GM18868 (cell line): ENCODE measurements around the gene PPP3CA.

ENCODE experiments used
- ATAC-seq: cut with Tn5 transposase; IDR thresholded peaks from one replicate; pipeline ENCODE4 v1.9.1; 2021; ENCODE audit warnings: mild to moderate bottlenecking, moderate library complexity; ENCODE audit not compliant: unreplicated experiment

The PPP3CA gene

GRCh38 chr4:101065935-101066485 lies 281.3 kb downstream of the PPP3CA start:
- no peak for ATAC-seq

DNA sequence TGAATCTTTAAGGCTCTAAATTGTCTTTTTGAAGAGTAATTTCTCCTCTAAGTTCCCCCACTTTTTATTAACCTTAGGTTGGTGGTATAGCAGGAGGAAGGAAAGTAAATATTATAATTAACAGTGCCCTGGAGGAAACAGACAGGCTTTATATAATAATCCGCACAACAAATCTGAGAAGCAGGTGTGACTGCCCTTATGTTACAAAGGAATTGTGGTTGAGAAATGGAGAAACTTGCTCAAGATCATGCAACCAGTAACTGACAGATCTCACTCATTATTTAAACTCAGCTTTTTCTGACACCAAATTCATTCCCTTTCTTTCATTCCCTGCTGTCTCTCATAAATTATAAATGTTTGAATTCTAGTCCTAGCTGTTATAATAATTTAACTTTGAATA lies 282.0 kb downstream of the PPP3CA start:
- ATAC-seq = no peak

- no peak for ATAC-seq
These were observed 282.7 kb downstream of the PPP3CA start for GRCh38 chr4:101064541-101065180.

DNA sequence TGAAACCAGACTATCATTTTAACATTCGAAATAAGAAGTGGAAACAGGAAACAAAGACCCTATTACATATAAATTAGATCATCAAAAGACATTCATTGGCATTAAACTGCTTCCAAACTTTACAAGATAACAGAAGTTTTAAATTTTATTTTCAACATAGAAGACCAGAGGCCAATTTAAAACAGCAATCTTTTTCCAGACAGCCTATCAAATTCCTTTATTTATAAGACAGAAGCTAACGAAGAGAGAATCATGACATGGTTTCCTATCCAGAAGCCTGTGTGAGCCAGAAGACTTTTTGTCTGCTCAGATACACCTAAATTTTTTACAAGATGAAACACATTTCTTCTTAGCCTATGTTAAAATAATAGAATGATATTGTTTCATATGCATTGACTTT lies 291.9 kb downstream of the PPP3CA start:
- ATAC-seq = no peak

DNA sequence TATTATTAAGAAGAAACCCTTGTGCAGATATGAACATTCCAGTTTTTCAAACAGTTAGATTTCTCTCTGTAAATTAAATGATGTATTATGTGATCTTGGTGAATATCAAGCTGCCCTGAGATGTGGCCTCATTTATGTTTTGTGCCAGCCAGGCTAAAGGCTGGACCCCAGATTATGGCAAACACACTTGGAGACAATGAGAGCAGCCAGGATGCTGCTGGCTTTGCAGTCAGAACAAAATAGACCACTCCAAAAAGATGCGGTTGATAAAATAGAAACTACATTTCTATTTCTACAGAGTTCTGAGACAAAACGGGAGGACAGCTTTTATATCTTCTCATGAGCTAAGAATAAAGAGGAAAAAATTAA lies 296.5 kb downstream of the PPP3CA start:
- ATAC-seq = no peak

DNA sequence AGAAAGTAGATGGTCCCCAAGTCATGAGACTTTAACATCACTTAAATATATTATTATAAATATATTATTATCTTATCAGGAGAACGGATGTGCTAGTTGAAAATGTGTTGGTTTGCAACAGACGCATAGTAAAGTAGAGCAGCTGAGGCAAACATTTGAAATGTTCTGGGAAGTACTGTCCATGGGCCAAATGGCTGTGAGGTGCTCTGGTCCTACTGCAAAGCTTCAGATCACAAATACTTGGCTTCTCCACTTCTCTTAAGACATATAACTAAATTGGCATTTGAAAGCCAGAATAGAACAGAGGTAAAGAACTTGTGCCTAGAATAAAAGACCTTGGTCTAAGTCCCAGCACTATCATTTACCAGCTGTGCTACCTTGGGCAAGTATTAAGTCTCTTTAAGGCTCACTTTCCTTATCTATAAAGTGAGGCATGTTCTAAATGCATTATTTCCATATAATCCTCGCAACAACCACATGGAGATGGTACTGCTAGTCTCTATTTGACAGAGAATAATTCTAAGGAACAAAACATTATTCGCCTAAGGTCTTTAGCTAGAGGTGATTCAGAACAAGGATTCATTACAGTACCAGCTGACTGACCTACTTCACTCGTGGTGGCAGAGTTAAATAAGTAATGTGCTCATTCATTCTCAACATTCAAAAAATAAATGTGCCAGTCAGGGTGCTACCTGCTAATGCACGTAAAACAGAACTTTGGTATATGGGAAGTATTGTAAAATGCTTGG lies 297.1 kb downstream of the PPP3CA start:
- no peak for ATAC-seq

DNA sequence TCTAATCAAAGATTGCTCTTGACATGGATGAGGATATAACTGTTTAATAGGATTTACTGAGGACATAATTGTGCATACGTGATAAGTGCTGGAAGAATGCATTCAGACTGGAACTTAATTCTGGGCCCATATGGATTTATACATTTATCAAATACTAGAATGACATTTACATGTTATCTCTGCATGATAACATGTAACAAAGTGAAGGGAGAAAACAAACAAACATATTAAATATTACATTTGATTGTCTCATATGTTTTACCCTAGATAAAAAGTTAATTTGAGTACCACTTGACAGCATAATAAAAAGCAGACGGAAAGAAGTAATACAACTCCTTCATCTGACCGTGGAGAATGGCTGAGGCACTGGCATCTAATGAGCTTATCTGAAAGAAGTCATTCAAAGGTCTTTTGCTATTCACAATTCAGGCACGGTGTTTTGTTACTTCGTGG lies 297.8 kb downstream of the PPP3CA start:
- ATAC-seq = no peak

DNA sequence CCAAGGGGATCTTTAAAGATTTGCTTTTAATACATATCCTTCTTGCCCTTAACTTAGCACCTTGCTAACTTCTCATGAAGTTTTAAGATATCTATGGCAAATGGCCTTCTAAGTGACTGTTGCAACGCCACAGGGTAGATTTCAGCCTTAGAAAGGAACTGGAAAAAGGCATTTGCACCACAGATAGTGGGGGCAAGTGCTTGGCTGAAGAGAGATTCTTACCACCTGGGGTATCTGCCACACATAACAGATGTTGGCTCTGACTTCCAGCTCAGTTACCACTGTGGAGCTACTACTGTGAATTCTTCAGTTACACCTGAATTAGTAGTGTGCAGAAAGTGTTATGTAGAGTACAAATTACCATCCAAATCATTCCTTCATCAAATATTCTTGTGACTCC lies 302.6 kb downstream of the PPP3CA start:
- no peak for ATAC-seq

DNA sequence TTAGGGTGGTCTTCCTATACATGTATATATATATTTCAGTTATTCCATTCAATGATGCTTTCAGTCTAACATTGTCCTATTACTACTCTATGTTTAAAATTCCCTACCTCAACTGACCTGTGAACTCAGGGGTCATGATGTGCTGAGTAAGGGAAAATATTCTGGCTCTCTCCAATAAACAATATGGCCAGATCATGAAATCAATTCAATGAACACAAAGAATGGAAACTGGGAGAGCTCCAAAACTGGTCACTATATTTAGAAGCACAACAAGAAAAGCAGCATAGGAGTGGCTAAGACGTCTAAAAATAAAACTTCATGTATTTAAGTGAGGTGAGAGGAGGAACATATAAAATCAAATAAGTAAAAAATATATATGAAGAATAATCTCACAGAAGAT lies 304.5 kb downstream of the PPP3CA start:
- ATAC-seq = no peak

- no peak for ATAC-seq
These were observed 306.6 kb downstream of the PPP3CA start for GRCh38 chr4:101040776-101041175.

DNA sequence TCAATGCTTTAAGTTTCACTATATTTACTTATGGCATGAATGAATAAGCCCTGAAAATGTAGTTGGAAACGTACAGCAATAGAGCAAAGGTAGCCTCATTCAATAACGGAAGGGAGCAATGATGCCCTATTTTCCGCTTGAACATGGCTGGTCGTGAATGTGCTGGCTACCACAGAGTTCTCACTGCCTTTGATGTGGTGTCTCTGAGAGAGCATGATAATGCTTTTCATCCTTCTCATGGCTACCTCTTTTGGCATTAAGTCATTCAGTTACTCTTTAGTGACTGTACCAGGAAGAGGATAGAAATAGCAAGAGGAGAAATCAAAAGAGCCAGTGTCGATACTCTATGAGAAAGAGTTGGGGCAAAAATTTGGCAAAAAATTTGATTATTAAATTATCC lies 308.0 kb downstream of the PPP3CA start:
- no peak for ATAC-seq

DNA sequence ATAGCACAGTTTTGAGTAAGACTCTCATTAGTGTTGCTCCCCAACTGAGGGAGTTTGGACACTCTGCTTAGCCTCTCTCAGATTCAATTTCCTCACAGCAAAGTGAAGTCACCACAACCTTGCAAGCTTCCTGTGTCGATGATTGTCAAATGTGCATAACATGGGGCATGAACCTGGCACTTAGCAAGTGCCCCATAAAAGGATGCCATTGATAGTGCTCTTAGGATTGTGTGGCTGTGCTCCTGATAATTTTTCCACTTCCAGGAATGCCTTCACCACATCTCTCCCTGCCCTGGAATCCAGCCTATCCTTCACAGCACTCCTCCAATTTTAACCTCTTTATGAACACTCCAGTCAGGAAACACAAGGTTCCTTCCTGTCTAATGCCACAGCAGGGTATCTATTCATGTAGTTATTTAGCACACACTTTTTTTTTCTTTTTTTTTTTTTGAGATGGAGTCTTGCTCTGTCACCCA lies 309.4 kb downstream of the PPP3CA start:
- no peak for ATAC-seq

GRCh38 chr4:101037249-101037648 lies 310.1 kb downstream of the PPP3CA start:
- no peak for ATAC-seq

GRCh38 chr4:101035487-101035886 lies 311.8 kb downstream of the PPP3CA start:
- ATAC-seq = no peak

DNA sequence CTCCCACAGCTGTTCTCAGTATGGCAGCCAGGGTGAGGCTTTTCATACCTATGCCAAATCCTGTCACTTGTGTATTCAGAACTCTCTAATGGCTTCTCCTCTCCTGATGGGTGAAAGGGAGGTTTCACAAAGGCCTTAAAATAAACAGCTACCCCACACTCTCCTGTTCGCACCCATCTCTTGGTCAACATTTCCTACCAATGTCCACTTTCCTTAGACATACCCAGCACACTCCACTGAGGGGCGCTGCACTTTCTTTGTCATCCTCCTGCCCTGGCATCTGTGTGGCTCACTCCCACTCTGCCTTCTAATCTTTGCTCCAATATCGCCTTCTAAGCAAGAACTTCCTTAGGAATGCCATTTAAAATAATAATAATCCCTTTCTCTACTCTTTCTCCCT lies 313.3 kb downstream of the PPP3CA start:
- ATAC-seq = no peak

DNA sequence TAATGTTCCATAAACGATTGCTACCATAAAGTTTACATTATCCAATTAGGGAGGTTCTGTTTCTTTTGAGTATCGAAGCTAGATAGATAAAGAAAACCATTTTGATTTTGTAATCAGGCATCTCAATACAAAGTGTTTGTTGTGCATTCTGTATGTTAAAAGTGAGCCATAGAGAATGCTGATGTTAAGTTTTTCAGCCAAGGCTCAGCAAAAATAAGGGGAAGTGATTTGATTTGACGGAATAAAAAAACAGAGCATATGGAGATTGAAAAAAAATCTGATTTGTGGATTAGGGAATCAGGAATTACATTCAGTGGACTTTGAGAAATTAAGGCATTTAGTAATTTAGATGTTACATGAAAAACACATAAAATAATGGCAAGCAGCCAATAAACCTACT lies 314.8 kb downstream of the PPP3CA start:
- no peak for ATAC-seq

GRCh38 chr4:101031971-101032370 lies 315.4 kb downstream of the PPP3CA start:
- ATAC-seq = no peak

DNA sequence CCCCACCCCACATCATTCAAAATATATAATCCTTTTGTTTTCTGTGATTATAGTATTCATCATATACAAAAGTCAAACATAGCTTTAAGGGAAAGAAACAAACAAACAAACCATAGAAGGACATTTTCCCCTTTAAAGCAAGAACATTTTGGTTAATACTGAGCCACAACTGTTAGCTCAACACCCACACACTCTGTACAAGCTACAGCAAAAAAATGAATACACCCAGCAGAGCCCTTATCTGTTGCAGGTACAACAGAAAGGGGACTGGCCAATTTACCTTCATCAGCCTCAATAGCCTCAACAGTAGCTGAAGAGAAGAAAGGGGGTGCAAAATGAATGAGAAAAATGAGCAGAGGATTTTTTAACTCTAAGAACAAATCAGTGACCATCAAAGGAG lies 318.4 kb downstream of the PPP3CA start:
- no peak for ATAC-seq

DNA sequence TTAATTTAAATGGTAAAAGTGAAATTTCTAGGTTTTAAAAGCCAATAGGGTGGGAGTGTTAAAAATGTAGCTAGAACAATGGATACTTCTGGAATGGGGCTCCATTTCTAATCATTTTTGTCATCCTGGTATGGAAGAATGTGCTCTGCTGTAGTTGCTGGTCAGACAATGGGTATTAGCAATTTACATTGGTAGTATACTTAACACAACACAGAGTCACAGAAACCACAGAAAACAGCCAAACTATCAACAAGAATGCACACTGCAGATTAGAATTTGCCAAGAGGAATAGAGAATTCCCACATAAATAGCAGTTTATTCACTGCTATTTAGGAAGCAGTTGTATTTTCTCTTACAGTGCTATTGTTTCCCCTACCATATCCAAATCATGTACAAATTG lies 319.6 kb downstream of the PPP3CA start:
- ATAC-seq = no peak

DNA sequence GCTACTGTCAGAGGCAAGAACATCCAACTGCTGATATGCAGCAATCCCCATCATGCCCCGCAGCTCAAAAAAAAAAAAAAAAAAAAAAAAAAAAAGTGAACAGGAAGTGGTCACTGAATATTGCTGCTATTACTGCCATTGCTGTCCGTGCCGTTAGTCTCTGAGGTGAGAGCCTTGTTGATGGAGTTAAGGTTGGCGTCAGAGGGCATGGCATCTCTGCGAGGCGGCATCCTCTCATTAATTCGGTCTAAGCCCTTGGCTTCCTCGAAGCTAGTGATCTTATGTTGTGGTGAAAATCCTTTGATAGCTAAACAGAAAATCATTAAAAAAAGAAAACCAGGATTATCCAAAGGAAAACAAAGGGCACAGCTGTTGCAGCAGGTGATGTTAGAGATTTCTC lies 321.6 kb downstream of the PPP3CA start:
- no peak for ATAC-seq

DNA sequence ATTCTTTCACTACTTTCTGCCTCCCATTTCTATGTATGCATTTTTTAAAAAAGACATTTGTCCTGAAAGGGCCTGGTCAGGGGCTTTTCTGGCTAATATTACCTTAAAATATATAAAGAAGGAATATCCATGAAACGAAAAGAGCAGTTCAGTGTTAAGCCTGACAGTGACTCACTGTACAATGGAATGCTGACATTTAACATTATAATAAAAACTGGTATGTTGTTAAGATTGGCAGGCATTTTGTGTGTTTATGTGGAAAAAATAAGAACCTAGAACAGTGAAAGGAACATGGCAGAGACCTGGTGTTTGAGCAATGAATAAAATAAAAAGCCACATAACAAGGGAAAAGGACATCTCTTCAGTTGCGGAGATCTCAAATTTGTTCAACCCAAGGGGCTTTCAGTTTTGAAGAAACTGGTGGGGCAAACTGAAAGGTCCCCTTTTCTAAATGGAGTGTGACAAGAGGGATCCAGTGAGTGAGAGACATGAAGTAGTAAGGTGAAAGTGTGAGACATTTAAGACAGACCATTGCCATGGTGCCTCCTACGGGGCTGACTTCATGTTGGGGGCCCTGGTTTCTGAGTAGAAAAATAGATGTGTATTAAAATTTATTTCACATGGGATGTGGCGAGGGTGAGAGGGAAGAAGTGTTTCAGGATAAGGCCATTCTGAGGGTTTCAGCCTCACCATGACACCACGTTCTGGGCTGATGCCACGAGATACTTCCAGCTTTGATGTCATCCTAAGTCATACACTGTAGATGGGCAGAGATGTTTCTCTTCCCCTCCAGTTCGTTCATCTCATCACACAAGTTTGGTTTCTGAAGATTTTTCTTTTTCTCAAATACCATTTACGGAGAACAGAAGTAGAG lies 324.9 kb downstream of the PPP3CA start:
- no peak for ATAC-seq
